Mucosa of stomach (tissue), 1 donor: Measurements from ENCODE around the gene MYBPC2.

Experiments
- H3K27me3 ChIP-seq: one replicate; pipeline ENCODE4 v1.7.0; 2013; ENCODE audit warnings: mild to moderate bottlenecking, low read length; ENCODE audit not compliant: control insufficient read depth, insufficient read depth
- H3K36me3 ChIP-seq: one replicate; pipeline ENCODE4 v1.7.0; 2013; ENCODE audit warnings: low read length; ENCODE audit not compliant: control insufficient read depth, insufficient read depth
- H3K4me1 ChIP-seq: one replicate; pipeline ENCODE4 v1.7.0; 2013; ENCODE audit warnings: mild to moderate bottlenecking, low read length; ENCODE audit not compliant: control insufficient read depth, insufficient read depth
- H3K4me3 ChIP-seq: one replicate; pipeline ENCODE4 v1.7.0; 2013; ENCODE audit warnings: low read length
- H3K9ac ChIP-seq: one replicate; pipeline ENCODE4 v1.7.0; 2013; ENCODE audit warnings: mild to moderate bottlenecking, low read length, moderate library complexity
- H3K9me3 ChIP-seq: one replicate; pipeline ENCODE4 v1.7.0; 2013; ENCODE audit warnings: mild to moderate bottlenecking, low read length, moderate library complexity; ENCODE audit not compliant: control insufficient read depth
- donor health status: Pancreatic carcinoma.

MYBPC2 gene

DNA sequence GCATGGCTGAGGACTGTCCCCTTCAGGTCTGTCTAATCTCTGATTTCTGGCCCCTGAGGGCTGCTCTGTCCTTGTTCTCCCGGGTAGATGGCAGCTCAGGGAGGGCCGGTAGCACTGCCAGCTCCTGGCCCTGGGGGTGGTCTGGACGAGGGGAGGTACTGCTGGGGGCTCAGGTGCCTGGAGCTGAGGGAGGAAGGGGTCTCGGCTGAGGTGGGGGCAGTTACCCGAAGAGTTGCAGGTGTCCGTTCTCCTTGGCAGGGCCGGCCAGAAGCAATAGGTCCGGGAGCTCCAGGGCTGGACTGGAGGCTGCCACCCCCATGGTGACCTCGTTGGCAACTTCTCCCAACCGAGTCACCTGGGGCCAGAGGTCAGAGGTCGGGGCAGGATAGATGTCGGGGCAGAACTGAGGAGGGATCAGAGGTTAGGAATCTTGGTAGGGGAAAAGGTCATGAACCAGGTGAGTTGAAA lies 42.4 kb downstream of the MYBPC2 start:
- Histone ChIP-seq H3K36me3 (peaks cover 9% of the 10 kb centered on the region), H3K4me1 (peaks cover 8% of the 10 kb centered on the region), H3K9ac (no peak overlapping the region), H3K9me3 (no peaks in the 10 kb centered on the region), H3K4me3 (no peak overlapping the region), H3K27me3 (no peaks in the 10 kb centered on the region)

DNA sequence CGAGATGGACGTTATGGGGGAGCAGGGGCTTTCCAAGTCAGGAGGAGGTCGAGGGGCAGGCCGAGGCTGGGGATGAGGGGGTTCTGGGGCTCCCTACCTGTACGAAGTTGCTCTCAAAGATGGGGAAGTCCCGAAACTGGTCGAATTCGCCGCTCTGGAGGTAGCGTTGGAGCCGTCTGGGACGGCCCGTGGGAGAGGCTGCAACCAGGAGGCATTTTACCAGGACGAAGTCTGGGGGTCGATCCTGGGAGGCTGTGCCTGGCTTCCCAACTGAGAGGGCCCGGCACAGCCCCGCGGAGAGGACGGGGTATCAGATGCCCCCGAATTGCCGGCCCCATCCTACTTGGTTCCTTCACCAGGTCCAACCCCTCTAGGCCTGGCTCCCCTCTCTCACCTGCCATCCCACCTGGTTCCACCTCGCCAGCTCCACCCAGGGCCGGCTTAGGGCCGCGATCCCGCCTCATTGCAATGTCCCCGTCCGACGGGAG lies 43.1 kb downstream of the MYBPC2 start:
- Histone ChIP-seq H3K4me3 (no peak overlapping the region), H3K27me3 (no peaks in the 10 kb centered on the region), H3K4me1 (peaks cover 8% of the 10 kb centered on the region), H3K9ac (no peak overlapping the region), H3K36me3 (peaks cover 9% of the 10 kb centered on the region), H3K9me3 (no peaks in the 10 kb centered on the region)

DNA sequence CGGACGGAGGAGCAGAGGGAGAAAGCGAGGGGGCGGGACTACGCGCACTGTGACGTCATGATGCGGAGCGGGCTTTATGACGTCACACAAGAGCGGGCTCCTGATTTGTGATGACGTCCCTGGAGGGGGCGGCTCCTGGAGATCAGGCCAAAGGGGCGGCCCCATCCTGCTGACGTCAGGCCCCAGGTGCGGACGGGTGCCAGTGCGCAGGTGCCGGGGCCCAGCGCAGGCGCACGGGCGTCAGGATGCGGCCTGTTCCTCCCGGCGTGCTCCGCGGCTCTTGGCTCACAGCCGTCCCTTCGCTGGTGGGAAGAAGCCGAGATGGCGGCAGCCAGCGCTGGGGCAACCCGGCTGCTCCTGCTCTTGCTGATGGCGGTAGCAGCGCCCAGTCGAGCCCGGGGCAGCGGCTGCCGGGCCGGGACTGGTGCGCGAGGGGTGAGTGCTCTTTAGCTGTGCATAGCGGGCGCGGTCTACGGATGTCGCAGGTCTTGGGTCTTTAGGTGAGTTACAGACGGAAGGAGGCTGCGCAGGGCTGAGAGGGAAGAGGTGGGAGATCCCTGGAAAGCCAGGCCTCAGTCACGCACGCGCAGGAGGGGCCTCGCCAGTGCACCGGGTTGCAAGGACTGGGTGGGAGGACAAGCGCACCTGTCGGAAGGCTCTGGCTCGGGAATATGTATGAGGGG lies 43.7 kb downstream of the MYBPC2 start, which contains the start of the genes EMC10 and GARIN5A:
EMC10 (plus strand) TSS at position 284 of the 683 bp plus-strand sequence; CDS start at position 322, 38 bp downstream.
GARIN5A (minus strand) TSS at position 625 of the 683 bp plus-strand sequence; CDS start at position 165, 460 bp downstream.
- Histone ChIP-seq H3K36me3 (peaks cover 9% of the 10 kb centered on the region), H3K4me3 (peak within 1 kb of the TSS; percentile 98), H3K4me1 (peaks cover 8% of the 10 kb centered on the region), H3K27me3 (no peaks in the 10 kb centered on the region), H3K9ac (peak within 1 kb of the TSS; percentile 93), H3K9me3 (no peaks in the 10 kb centered on the region)

DNA sequence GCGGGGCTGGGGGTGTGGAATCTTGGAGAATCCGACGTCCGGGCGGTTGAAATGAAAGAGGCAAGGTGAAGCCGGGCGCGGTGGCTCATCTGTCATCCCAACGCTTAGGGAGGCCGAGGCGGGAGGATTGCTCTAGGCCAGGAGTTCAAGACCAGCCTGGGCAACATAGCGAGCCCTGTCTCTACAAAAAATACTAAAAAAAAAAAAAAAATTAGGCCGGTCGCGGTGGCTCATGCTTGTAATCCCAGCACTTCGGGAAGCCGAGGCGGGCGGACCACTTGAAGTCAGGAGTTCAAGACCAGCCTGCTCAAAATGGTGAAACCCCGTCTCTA lies 44.2 kb downstream of the MYBPC2 start:
- H3K36me3 ChIP-seq = peaks cover 9% of the 10 kb centered on the region
- peak overlapping the region; percentile 93 for H3K9ac ChIP-seq
- peak overlapping the region; percentile 98 for H3K4me3 ChIP-seq
- no peaks in the 10 kb centered on the region for H3K27me3 ChIP-seq
- H3K9me3 ChIP-seq = no peaks in the 10 kb centered on the region
- peaks cover 8% of the 10 kb centered on the region for H3K4me1 ChIP-seq

DNA sequence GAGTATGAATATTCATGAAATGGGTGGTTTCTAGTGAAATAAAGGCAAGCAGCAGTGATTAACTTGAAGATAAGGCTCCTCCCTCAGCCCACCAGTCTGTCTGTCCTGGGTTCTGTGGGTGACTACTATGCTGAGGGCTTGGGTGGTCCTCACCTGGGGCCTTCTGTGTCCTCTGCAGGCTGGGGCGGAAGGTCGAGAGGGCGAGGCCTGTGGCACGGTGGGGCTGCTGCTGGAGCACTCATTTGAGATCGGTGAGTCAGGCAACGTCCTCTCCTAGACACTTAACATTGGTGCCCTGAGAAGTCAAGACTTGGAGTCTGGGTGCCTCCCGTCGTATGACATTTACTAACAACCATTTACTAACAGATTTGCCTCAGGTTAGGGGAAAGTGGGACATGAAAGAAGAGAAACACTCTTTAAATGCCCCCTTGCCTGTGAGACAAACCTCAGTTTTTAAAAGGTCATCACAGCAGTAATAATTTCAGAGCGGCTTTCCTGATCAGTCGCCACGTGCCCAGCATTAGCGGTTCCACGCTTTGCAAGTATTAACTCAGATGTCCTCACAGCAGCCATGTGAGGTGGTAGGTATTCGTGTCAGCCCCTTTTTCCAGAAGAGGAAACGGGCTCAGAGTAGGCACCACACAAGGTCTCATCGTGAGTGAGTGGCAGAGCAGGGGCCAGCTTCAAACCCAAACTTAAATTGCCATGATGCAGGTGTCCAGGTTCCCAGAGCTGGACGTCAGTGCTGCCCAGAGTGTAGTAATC lies 45.2 kb downstream of the MYBPC2 start:
- Histone ChIP-seq H3K9me3 (no peaks in the 10 kb centered on the region), H3K27me3 (no peaks in the 10 kb centered on the region), H3K4me1 (peaks cover 8% of the 10 kb centered on the region), H3K4me3 (no peak overlapping the region), H3K9ac (no peak overlapping the region), H3K36me3 (peaks cover 10% of the 10 kb centered on the region)

DNA sequence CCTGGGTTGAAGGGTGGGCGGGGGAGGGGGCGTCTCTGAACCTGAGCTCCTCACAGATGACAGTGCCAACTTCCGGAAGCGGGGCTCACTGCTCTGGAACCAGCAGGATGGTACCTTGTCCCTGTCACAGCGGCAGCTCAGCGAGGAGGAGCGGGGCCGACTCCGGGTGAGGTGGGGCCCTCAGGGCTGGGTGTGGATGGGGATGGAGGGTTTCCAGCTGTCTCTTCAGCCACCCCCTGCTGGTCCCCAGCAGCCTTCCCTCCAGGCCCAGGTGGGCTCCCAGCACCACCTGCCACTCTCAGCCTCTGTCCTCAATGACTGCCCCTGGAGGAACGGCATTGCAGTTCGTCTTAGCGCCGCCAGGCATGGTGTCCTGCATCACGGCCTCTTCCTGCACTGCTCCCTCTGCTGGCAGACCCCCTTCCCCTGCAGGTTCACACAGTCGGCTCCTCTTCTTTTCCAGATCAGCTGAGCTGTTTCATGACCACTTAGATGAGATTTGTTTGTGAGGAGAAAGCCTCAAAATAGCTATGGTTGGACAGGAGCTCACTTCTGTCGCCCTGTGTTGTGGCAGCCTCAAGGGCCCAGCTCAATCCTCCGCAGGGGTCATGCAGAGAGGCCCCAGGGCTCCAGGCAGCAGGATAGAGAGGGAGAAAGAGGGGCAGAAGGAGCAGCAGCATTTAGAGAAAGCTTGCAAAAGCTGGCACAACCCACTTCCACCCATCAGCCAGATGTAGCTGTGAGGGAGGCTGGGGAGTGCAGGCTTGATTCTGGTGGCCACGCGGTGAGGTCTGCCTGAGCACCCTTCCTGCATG lies 46.4 kb downstream of the MYBPC2 start:
- no peak overlapping the region for H3K4me3 ChIP-seq
- no peak overlapping the region for H3K9ac ChIP-seq
- no peaks in the 10 kb centered on the region for H3K27me3 ChIP-seq
- peaks cover 8% of the 10 kb centered on the region for H3K4me1 ChIP-seq
- H3K9me3 ChIP-seq = no peaks in the 10 kb centered on the region
- peaks cover 14% of the 10 kb centered on the region for H3K36me3 ChIP-seq

DNA sequence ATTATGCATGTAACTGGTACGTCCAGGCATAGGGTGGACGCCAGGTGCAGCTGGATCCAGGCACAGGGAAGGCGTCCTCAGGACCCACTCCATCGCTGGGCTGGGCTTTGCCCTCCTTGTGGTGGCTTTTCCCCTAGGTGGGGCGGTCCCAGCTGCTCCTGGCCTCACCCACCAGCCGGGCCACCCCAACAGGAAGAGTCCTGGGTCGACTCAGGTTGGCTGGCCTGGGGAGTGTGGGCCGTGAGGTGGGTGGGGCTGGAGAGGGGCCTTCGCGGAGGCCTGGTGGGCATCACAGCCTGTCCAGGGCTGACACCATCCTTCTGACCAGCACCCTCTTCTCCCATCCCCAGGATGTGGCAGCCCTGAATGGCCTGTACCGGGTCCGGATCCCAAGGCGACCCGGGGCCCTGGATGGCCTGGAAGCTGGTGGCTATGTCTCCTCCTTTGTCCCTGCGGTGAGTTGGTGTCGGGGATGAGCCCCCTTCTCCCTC lies 47.1 kb downstream of the MYBPC2 start:
- Histone ChIP-seq H3K4me3 (no peak overlapping the region), H3K27me3 (no peaks in the 10 kb centered on the region), H3K9ac (no peak overlapping the region), H3K4me1 (peaks cover 8% of the 10 kb centered on the region), H3K36me3 (peaks cover 14% of the 10 kb centered on the region), H3K9me3 (no peaks in the 10 kb centered on the region)

DNA sequence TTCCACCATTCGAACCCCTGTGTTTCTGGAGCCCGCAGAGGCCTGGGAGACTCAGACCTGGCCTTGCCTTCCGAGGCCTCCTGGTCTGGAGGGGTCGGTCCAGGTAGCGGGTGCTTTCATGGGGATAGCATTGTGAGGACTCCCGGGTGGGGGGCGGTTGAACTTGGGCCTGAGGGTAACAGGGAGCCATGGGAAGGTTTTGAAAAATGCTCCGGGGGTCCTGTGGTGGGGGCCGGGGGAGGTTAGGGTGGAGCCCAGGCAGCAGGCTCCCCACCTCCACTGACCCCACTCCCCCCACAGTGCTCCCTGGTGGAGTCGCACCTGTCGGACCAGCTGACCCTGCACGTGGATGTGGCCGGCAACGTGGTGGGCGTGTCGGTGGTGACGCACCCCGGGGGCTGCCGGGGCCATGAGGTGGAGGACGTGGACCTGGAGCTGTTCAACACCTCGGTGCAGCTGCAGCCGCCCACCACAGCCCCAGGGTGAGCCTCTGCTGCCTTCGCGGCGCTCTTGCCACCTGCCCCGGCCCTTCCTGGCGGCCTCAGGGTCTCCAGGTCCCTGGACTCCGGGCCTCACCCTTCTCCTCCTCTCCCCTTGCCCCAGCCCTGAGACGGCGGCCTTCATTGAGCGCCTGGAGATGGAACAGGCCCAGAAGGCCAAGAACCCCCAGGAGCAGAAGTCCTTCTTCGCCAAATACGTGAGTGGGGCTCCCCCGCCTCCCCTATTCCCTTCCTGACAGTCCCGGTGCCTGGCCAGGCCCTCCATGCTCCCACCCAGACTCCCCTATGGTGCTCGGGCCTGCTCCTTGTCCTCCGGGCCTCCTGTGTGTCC lies 47.8 kb downstream of the MYBPC2 start:
- Histone ChIP-seq H3K9me3 (no peaks in the 10 kb centered on the region), H3K4me1 (peaks cover 8% of the 10 kb centered on the region), H3K9ac (no peak overlapping the region), H3K36me3 (peaks cover 14% of the 10 kb centered on the region), H3K27me3 (no peaks in the 10 kb centered on the region), H3K4me3 (no peak overlapping the region)

DNA sequence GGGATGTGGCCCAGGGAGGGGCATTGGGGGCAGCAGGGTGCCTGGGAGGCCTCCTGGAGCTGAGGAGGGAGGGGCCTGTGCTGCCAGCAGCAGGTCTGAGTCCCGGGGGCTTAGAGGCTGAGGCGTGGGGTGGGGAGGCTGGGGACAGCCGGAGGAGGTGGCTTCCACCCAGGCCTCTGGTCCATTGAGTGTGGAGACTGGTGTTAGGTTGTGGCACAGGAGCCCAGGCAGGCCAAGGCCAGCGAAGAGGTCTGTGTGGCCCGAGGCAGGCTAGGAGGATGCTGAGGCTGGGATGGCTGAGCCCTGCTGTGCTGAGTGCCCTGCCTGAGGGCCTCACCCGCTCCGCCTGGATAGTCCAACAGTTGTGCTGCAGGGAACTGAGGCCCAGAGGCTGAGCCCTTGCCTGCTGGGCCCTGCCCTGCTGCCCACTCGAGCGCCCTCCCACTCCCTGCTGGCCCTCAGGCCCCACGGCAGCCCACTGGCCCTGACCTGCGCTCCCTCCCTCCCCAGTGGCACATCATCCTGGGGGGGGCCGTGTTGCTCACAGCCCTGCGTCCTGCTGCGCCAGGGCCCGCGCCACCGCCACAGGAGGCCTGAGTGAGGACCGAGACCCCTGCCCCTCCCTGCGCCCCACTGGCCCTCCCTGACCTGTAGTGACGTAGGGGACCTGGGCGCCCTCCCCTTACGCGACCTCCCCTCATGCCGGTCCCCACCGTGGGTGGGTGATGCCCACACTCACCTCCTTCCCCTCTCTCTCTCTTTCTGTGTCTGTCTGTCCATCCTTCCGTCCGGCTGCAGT lies 48.9 kb downstream of the MYBPC2 start:
- Histone ChIP-seq H3K4me1 (peaks cover 8% of the 10 kb centered on the region), H3K36me3 (peaks cover 14% of the 10 kb centered on the region), H3K9ac (no peak overlapping the region), H3K27me3 (peaks cover under 1% of the 10 kb centered on the region), H3K9me3 (no peaks in the 10 kb centered on the region), H3K4me3 (no peak overlapping the region)

DNA sequence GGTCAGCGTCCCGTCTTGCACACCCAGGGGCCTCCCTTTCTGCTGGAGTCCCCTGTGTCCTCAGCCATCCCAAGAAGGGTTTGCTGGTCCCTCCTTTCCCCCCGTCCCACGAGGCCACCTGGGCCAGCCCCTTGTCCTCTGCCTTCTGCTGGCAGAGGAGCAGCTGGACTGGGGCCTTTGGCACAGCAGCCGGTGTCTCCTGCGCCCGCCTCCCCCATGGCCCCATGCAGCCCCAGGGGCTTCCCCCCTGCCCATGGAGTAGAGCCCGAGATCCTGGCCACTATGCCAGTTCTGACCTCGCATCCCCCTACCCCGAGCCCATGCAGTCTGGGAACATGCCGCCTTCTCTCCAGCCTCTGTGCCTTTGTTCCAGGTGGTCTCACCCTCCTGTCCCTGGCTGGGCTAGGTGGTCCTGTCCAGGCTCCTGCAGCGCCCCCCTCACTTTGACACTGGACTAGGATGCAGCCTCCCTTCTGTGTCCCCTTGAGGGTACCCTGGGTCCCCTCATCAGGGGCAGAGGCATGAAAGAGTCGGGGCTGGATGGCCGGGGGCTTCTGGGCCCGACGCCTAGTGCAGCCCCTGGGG lies 49.7 kb downstream of the MYBPC2 start:
- Histone ChIP-seq H3K36me3 (peaks cover 14% of the 10 kb centered on the region), H3K9ac (no peak overlapping the region), H3K4me3 (no peak overlapping the region), H3K27me3 (peaks cover 8% of the 10 kb centered on the region), H3K4me1 (peaks cover 3% of the 10 kb centered on the region), H3K9me3 (no peaks in the 10 kb centered on the region)
